ENCODE results near the gene MYO16. TPM values are rescaled to one million over a fixed set of nuclear protein-coding genes. Genes with fewer than 3 reads are reported as not detected.

MYO16 gene
- total and polyA plus RNA-seq, 2 experiments from 2014 or later: 0.02 to 0.15 TPM

DNA sequence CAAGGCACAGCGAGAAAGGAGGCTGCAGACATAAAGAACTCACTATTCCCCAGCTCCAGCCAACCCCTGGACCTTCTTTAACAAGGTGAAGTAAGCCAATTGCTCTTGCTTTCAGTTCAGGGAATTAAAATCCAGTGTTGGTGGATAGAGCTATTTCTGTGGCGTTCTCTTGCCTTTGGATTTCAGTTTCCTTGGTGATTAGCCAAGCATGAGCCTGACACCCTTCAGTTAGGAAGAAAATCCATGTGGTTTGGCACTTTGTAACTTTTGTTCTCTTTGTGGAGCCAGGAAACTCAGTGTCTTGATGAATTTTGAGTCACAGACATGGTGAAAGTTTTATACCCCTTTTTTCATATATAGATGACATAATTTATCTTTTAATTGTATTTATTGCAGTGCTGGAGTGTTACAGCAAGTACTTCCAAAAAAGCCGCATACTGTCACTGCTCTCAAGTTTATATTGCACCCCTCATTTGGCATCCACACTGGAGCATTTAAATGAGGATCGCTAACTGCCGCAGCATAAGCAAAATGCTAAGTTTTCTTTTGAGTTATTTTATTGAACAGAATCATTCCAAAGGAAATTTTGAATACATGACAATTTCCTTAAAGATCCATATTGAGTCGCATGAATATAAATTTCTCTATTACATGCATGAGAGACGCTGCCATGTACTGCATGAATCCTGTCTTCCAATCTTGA, 406.8 kb downstream of the MYO16 start:
- H3K36me3 ChIP-seq: no peaks in the 10 kb centered on the region
- no peaks in the 10 kb centered on the region for H3K4me1 ChIP-seq (ENCODE audit: low read depth)
- no peak for DNase-seq (ENCODE audit: low read depth in 1 of 2, low spot score in 1 of 2)
- TF ChIP-seq, protein P1, sequence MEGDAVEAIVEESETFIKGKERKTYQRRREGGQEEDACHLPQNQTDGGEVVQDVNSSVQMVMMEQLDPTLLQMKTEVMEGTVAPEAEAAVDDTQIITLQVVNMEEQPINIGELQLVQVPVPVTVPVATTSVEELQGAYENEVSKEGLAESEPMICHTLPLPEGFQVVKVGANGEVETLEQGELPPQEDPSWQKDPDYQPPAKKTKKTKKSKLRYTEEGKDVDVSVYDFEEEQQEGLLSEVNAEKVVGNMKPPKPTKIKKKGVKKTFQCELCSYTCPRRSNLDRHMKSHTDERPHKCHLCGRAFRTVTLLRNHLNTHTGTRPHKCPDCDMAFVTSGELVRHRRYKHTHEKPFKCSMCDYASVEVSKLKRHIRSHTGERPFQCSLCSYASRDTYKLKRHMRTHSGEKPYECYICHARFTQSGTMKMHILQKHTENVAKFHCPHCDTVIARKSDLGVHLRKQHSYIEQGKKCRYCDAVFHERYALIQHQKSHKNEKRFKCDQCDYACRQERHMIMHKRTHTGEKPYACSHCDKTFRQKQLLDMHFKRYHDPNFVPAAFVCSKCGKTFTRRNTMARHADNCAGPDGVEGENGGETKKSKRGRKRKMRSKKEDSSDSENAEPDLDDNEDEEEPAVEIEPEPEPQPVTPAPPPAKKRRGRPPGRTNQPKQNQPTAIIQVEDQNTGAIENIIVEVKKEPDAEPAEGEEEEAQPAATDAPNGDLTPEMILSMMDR (IDR thresholded peaks at IDR 0.05; ENCODE audit: low read depth, low read length): no peak
- no peaks in the 10 kb centered on the region for H3K9me3 ChIP-seq (ENCODE audit: low read depth)
- no peak overlapping the region for H3K4me3 ChIP-seq
- no peaks in the 10 kb centered on the region for H3K27me3 ChIP-seq
- no peak overlapping the region for H3K27ac ChIP-seq

DNA sequence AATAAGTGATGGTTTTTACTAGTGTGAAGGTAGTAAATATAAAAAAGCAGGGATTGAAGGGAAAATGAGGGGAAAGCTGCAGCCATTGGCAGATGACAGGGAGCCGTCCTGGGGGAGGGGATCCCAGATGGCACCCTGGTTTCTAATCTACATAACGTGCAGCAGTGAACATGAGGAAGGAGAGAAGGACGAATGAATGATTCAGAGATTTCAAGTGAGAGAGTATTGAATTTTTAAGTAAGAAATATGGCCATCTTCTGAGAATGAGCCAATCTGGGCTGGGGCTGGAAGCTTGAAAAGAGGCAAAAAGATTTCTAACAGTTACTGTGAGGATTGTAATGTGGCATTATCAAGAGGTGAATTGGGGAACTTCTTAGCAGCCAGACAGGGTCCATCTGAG, 414.2 kb downstream of the MYO16 start:
- no peak for DNase-seq (ENCODE audit: low read depth in 1 of 2, low spot score in 1 of 2)
- H3K4me3 ChIP-seq: no peak overlapping the region
- H3K36me3 ChIP-seq: no peaks in the 10 kb centered on the region
- H3K4me1 ChIP-seq (ENCODE audit: low read depth): no peaks in the 10 kb centered on the region
- TF ChIP-seq, protein P1 (IDR thresholded peaks at IDR 0.05; ENCODE audit: low read depth, low read length): no peak
- H3K27ac ChIP-seq: no peak overlapping the region
- H3K9me3 ChIP-seq (ENCODE audit: low read depth): no peaks in the 10 kb centered on the region
- no peaks in the 10 kb centered on the region for H3K27me3 ChIP-seq

DNA sequence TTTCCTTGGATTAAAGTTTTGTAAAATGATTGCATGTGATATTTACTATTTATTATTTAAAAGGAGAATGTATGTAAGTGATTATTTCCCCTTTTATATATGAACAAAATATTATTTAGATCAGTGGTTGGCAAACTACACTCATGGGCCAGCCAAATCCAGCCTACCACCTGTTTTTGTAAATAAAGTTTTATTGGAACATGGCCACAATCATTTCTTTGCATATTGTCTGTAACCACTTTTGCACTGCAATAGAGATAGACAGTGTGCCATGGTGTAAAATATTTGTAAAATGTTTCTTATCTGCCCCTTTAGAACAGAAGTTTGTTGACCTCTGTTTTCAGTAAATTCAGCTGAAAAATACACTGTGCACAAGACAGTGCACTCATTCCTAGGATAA, 426.4 kb downstream of the MYO16 start:
- no peak for DNase-seq (ENCODE audit: low read depth in 1 of 2, low spot score in 1 of 2)
- TF ChIP-seq, protein P1 (IDR thresholded peaks at IDR 0.05; ENCODE audit: low read depth, low read length): no peak

DNA sequence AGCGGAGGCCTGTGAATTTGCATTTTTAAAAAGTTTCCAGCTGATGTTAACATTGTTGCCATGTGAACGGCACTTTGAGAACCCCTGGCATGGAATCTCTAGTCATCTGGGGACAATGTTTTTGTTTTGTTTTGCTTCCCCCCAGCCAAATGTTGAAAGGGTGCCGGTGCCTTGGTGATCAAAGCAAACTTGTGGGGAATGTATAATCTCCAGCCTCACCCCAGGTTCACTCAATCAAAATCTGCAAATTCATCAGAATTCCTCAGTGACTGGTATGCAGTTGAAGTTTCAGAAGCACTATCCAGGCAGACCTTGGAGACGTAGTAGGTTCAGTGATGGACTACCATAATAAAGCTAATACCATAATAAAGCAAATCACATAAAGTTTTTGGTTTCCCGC, 428.7 kb downstream of the MYO16 start:
- no peak for DNase-seq (ENCODE audit: low read depth in 1 of 2, low spot score in 1 of 2)
- no peak overlapping the region for H3K27ac ChIP-seq
- H3K36me3 ChIP-seq: no peaks in the 10 kb centered on the region
- H3K4me1 ChIP-seq (ENCODE audit: low read depth): no peaks in the 10 kb centered on the region
- H3K27me3 ChIP-seq: no peaks in the 10 kb centered on the region
- no peak overlapping the region for H3K4me3 ChIP-seq
- H3K9me3 ChIP-seq (ENCODE audit: low read depth): no peaks in the 10 kb centered on the region
- TF ChIP-seq, protein P1 (IDR thresholded peaks at IDR 0.05; ENCODE audit: low read depth, low read length): no peak

More for the DNA sequence above, 426.4 kb downstream of the MYO16 start:
- Histone ChIP-seq H3K27me3 (no peaks in the 10 kb centered on the region), H3K9me3 (ENCODE audit: low read depth) (no peaks in the 10 kb centered on the region), H3K27ac (no peak overlapping the region), H3K36me3 (no peaks in the 10 kb centered on the region), H3K4me1 (ENCODE audit: low read depth) (no peaks in the 10 kb centered on the region), H3K4me3 (no peak overlapping the region)

DNA sequence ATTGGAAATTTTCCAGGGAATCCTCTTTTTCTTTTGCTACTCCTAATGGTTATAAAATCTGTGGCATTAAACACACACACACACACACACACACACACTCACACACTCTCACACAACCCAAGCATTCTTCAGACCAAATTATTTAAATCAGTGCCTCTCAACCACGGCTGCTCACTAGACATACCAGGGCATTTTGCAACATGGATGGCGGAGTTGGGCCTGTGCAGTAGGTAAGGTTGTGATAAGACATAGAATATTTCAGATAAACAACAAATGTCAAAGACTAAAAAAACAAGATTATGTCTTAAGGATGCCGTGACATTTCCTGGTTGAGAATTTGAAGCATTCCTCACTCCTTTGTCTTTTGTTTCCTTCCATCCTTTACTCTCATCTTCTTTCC, 443.1 kb downstream of the MYO16 start:
- Histone ChIP-seq H3K27me3 (no peaks in the 10 kb centered on the region), H3K4me1 (ENCODE audit: low read depth) (no peaks in the 10 kb centered on the region), H3K4me3 (no peak overlapping the region), H3K36me3 (no peaks in the 10 kb centered on the region), H3K27ac (no peak overlapping the region), H3K9me3 (ENCODE audit: low read depth) (no peaks in the 10 kb centered on the region)
- TF ChIP-seq, protein P1 (IDR thresholded peaks at IDR 0.05; ENCODE audit: low read depth, low read length): no peak
- DNase-seq (ENCODE audit: low read depth in 1 of 2, low spot score in 1 of 2): no peak
